HEK293T (cell line): ENCODE results near the gene ARF4.

Source experiments
- ARNT ChIP-seq: fragments of 450-650 bp; IDR thresholded peaks from 2 replicates; pipeline ENCODE4 v1.6.1; 2017; ENCODE audit warnings: mild to moderate bottlenecking
- BHLHE40 ChIP-seq: fragments of 450-650 bp; IDR thresholded peaks from 2 replicates; pipeline ENCODE4 v1.6.1; 2016; ENCODE audit warnings: mild to moderate bottlenecking, moderate library complexity, borderline replicate concordance
- FOXA1 ChIP-seq: fragments of 450-650 bp; IDR thresholded peaks from 2 replicates; pipeline ENCODE4 v1.6.1; 2016; ENCODE audit warnings: mild to moderate bottlenecking
- FOXK2 ChIP-seq: fragments of 450-650 bp; IDR thresholded peaks from 2 replicates; pipeline ENCODE4 v1.6.1; 2016; ENCODE audit warnings: mild to moderate bottlenecking
- HDGF ChIP-seq: fragments of 450-650 bp; IDR thresholded peaks from 2 replicates; pipeline ENCODE4 v1.6.1; 2017; ENCODE audit warnings: antibody characterized with exemption, borderline replicate concordance
- SP1 ChIP-seq: fragments of 450-650 bp; IDR thresholded peaks from 2 replicates; pipeline ENCODE4 v1.6.1; 2017

GRCh38 chr3:57555306-57555705 lies 41.8 kb downstream of the ARF4 start:
- no peak for TF ChIP-seq ARNT
- TF ChIP-seq SP1, result no peak
- TF ChIP-seq FOXA1, result no peak
- no peak for TF ChIP-seq HDGF
- no peak for TF ChIP-seq FOXK2
- TF ChIP-seq BHLHE40, result no peak
